HG02870 (cell line): Measurements from ENCODE around the gene G6PD.
"Not testable (repeated sequence)": the region's sequence is repeated elsewhere in the genome, so short reads cannot be mapped to it uniquely, and the experiment has no call there.

ENCODE experiments used
- ATAC-seq: cut with Tn5 transposase; IDR thresholded peaks from one replicate; pipeline ENCODE4 v1.9.1; 2021; ENCODE audit warnings: mild to moderate bottlenecking, moderate library complexity; ENCODE audit not compliant: unreplicated experiment

Gene G6PD

GRCh38 chrX:154545673-154546274 is 872 bp downstream of the G6PD start:
- no peak for ATAC-seq

GRCh38 chrX:154542723-154543424 is 3.8 kb downstream of the G6PD start:
- ATAC-seq: no peak

GRCh38 chrX:154541896-154542722 is 4.5 kb downstream of the G6PD start:
- no peak for ATAC-seq

GRCh38 chrX:154541589-154541895 is 5.1 kb downstream of the G6PD start:
- ATAC-seq: no peak

GRCh38 chrX:154540897-154541535 is 5.6 kb downstream of the G6PD start:
- ATAC-seq: no peak

- ATAC-seq: not testable (repeated sequence)
Measured at GRCh38 chrX:154540365-154540764, 6.3 kb downstream of the G6PD start.

- ATAC-seq: no peak
Measured at GRCh38 chrX:154539077-154539476, 7.6 kb downstream of the G6PD start.

GRCh38 chrX:154535892-154536291 is 10.8 kb downstream of the G6PD start:
- no peak for ATAC-seq

- ATAC-seq: peak; percentile 89
Measured at GRCh38 chrX:154534526-154535322, 11.9 kb downstream of the G6PD start.

GRCh38 chrX:154532690-154533089 is 14.0 kb downstream of the G6PD start:
- no peak for ATAC-seq

GRCh38 chrX:154531626-154532025 is 15.0 kb downstream of the G6PD start:
- no peak for ATAC-seq

GRCh38 chrX:154530286-154530685 is 16.4 kb downstream of the G6PD start:
- ATAC-seq: no peak

GRCh38 chrX:154529206-154529612 is 17.4 kb downstream of the G6PD start:
- no peak for ATAC-seq

GRCh38 chrX:154526901-154527675 is 19.6 kb downstream of the G6PD start:
- ATAC-seq: peak; percentile 59

GRCh38 chrX:154525606-154526490 is 20.8 kb downstream of the G6PD start:
- no peak for ATAC-seq

- no peak for ATAC-seq
Measured at GRCh38 chrX:154519389-154519788, 27.3 kb downstream of the G6PD start.

GRCh38 chrX:154517101-154517781 is 29.4 kb downstream of the G6PD start:
- ATAC-seq: no peak

- ATAC-seq: peak; percentile 6
Measured at GRCh38 chrX:154516656-154517100, 30.0 kb downstream of the G6PD start.
